H9 (cell line): ENCODE results near the gene KRTAP2-1. TPM values are rescaled to one million over a fixed set of nuclear protein-coding genes. Genes with fewer than 3 reads are reported as not detected.
"Not testable (repeated sequence)": the region's sequence is repeated elsewhere in the genome, so short reads cannot be mapped to it uniquely, and the experiment has no call there.

ENCODE experiments used
- DNase-seq: peaks from one replicate; pipeline ENCODE4 v3.0.0-alpha.2; 2017
- H2AFZ ChIP-seq: one replicate; pipeline ENCODE4 v1.6.1; 2013; ENCODE audit warnings: mild to moderate bottlenecking, low read length, control low read depth, moderate library complexity
- H2AK5ac ChIP-seq: 2 replicates; pipeline ENCODE4 v1.6.1; 2013; ENCODE audit warnings: low read length, control low read depth, mixed read lengths; ENCODE audit not compliant: insufficient read length
- H2BK120ac ChIP-seq: one replicate; pipeline ENCODE4 v1.6.1; 2013; ENCODE audit warnings: low read depth, mild to moderate bottlenecking, low read length, control low read depth, inconsistent platforms; ENCODE audit not compliant: poor library complexity, severe bottlenecking
- H2BK12ac ChIP-seq: 2 replicates; pipeline ENCODE4 v1.6.1; 2013; ENCODE audit warnings: low read length, control low read depth, mixed read lengths, low read depth; ENCODE audit not compliant: insufficient read length
- H2BK15ac ChIP-seq: 2 replicates; pipeline ENCODE4 v1.6.1; 2013; ENCODE audit warnings: low read depth, low read length, control low read depth
- H2BK20ac ChIP-seq: one replicate; pipeline ENCODE4 v1.6.1; 2013; ENCODE audit warnings: low read depth, mild to moderate bottlenecking, low read length, control low read depth, inconsistent platforms; ENCODE audit not compliant: poor library complexity, severe bottlenecking
- H2BK5ac ChIP-seq: 2 replicates; pipeline ENCODE4 v1.6.1; 2013; ENCODE audit warnings: low read length, control low read depth, mixed read lengths; ENCODE audit not compliant: insufficient read length
- H3K14ac ChIP-seq: 2 replicates; pipeline ENCODE4 v1.6.1; 2013; ENCODE audit warnings: low read length, control low read depth; ENCODE audit not compliant: insufficient read depth
- H3K18ac ChIP-seq: 2 replicates; pipeline ENCODE4 v1.6.1; 2013; ENCODE audit warnings: low read depth, mild to moderate bottlenecking, mixed read lengths, low read length, control low read depth; ENCODE audit not compliant: insufficient read length
- H3K23ac ChIP-seq: 2 replicates; pipeline ENCODE4 v1.6.1; 2013; ENCODE audit warnings: low read length, control low read depth, mixed read lengths, low read depth; ENCODE audit not compliant: insufficient read length
- H3K23me2 ChIP-seq: 2 replicates; pipeline ENCODE4 v1.6.1; 2013; ENCODE audit warnings: low read depth, mild to moderate bottlenecking, mixed read lengths, low read length, control low read depth; ENCODE audit not compliant: insufficient read length, poor library complexity, severe bottlenecking
- H3K27ac ChIP-seq: 2 replicates; pipeline ENCODE4 v1.5.1; 2013; ENCODE audit warnings: low read length, control low read depth, mixed read lengths, low read depth; ENCODE audit not compliant: insufficient read length
- H3K27me3 ChIP-seq: 2 replicates; pipeline ENCODE4 v1.6.1; 2013; ENCODE audit warnings: low read length, control low read depth, inconsistent platforms; ENCODE audit not compliant: insufficient read depth
- H3K4ac ChIP-seq: 2 replicates; pipeline ENCODE4 v1.6.1; 2013; ENCODE audit warnings: low read depth, mild to moderate bottlenecking, control low read depth, inconsistent platforms, low read length, moderate library complexity
- H3K4me1 ChIP-seq: 2 replicates; pipeline ENCODE4 v1.6.1; 2013; ENCODE audit warnings: low read length, control low read depth, inconsistent platforms; ENCODE audit not compliant: insufficient read depth
- H3K4me2 ChIP-seq: 2 replicates; pipeline ENCODE4 v1.6.1; 2013; ENCODE audit warnings: low read length, control low read depth, mixed read lengths; ENCODE audit not compliant: insufficient read length, insufficient read depth
- H3K56ac ChIP-seq: 2 replicates; pipeline ENCODE4 v1.6.1; 2013; ENCODE audit warnings: low read depth, mild to moderate bottlenecking, mixed read lengths, low read length, control low read depth; ENCODE audit not compliant: insufficient read length
- H3K79me1 ChIP-seq: 2 replicates; pipeline ENCODE4 v1.6.1; 2013; ENCODE audit warnings: low read depth, mild to moderate bottlenecking, moderate library complexity, low read length, control low read depth, inconsistent platforms; ENCODE audit not compliant: insufficient read depth, poor library complexity, severe bottlenecking
- H3K79me2 ChIP-seq: 2 replicates; pipeline ENCODE4 v1.6.1; 2013; ENCODE audit warnings: low read length, control low read depth, inconsistent platforms; ENCODE audit not compliant: insufficient read depth
- H3K9ac ChIP-seq: 2 replicates; pipeline ENCODE4 v1.6.1; 2013; ENCODE audit warnings: low read length, control low read depth, mixed read lengths; ENCODE audit not compliant: insufficient read length; ENCODE audit errors: extremely low read depth
- H3K9me3 ChIP-seq: one replicate; pipeline ENCODE4 v1.6.1; 2013; ENCODE audit warnings: low read depth, low read length, inconsistent platforms; ENCODE audit not compliant: control insufficient read depth
- H3T11ph ChIP-seq: one replicate; pipeline ENCODE4 v1.6.1; 2013; ENCODE audit warnings: mild to moderate bottlenecking, low read length, control low read depth, inconsistent platforms
- H4K20me1 ChIP-seq: one replicate; pipeline ENCODE4 v1.6.1; 2013; ENCODE audit not compliant: control insufficient read depth, insufficient read length, insufficient read depth
- H4K5ac ChIP-seq: 2 replicates; pipeline ENCODE4 v1.6.1; 2013; ENCODE audit warnings: low read depth, mild to moderate bottlenecking, mixed read lengths, low read length, control low read depth; ENCODE audit not compliant: insufficient read length
- H4K8ac ChIP-seq: replicated peaks from 2 replicates; pipeline ENCODE4 v1.6.1; 2013; ENCODE audit warnings: low read length, control low read depth, mixed read lengths, low read depth; ENCODE audit not compliant: insufficient read length
- H4K91ac ChIP-seq: 2 replicates; pipeline ENCODE4 v1.6.1; 2013; ENCODE audit warnings: low read depth, mild to moderate bottlenecking, moderate library complexity, mixed read lengths, low read length, control low read depth; ENCODE audit not compliant: insufficient read length
- H3K27ac Mint-ChIP-seq, 3 experiments: 2 replicates in 2 of 3; 3 replicates in 1 of 3; pipeline ENCODE4 v1.8.0; 2020 to 2021; ENCODE audit warnings: mixed read lengths in 3 of 3, mild to moderate bottlenecking in 1 of 3, moderate library complexity in 1 of 3
- H3K27me3 Mint-ChIP-seq: 2 replicates; pipeline ENCODE4 v1.8.0; 2021; ENCODE audit warnings: low read depth, mild to moderate bottlenecking, moderate library complexity, mixed read lengths
- H3K36me3 Mint-ChIP-seq, 3 experiments: 2 replicates in 2 of 3; 3 replicates in 1 of 3; pipeline ENCODE4 v1.8.0; 2020 to 2021; ENCODE audit warnings: low read depth in 3 of 3, mixed read lengths in 3 of 3; ENCODE audit not compliant: insufficient read depth in 1 of 3
- H3K4me1 Mint-ChIP-seq, 2 experiments: 2 replicates each; pipeline ENCODE4 v1.8.0; 2020; ENCODE audit warnings: mixed read lengths in 2 of 2
- H3K4me3 Mint-ChIP-seq, 2 experiments: 2 replicates in 1 of 2; 3 replicates in 1 of 2; pipeline ENCODE4 v1.8.0; 2020 to 2021; ENCODE audit warnings: mild to moderate bottlenecking in 2 of 2, mixed read lengths in 2 of 2, moderate library complexity in 1 of 2
- H3K9me3 Mint-ChIP-seq, 2 experiments: 2 replicates in 1 of 2; 3 replicates in 1 of 2; pipeline ENCODE4 v1.8.0; 2020; ENCODE audit warnings: mild to moderate bottlenecking in 2 of 2, mixed read lengths in 2 of 2, moderate library complexity in 1 of 2
- CTCF ChIP-seq: fragments of 200-600 bp; sonication (generic); conservative IDR thresholded peaks from 3 replicates; pipeline ENCODE4 v1.8.0; 2021; ENCODE audit warnings: antibody characterized with exemption, mild to moderate bottlenecking
- WGBS: extraction: QIAGEN DNeasy Blood & Tissue Kit; methylation state at CpG from one replicate; pipeline ENCODE4 v1.1.7; 2013; ENCODE audit warnings: missing lambda C conversion rate, low lambda C conversion rate, mixed read lengths; ENCODE audit not compliant: insufficient read length; ENCODE audit errors: extremely low coverage; 5-methylcytosine and 5-hydroxymethylcytosine counted together
- total RNA-seq: library from RNA; stranded (reverse); gene quantifications from 2 replicates; pipeline ENCODE4 v1.2.1, GENCODE V29; 2021

Gene KRTAP2-1
- total RNA-seq, 1 experiment from 2014 or later, result not detected

GRCh38 chr17:41065829-41066624, 18.9 kb upstream of the KRTAP2-1 start, which contains the start of gene KRTAP2-4:
KRTAP2-4 (minus strand) TSS chr17:41065879; CDS start chr17:41065845, 34 bp downstream.
- Histone ChIP-seq H2AK5ac (no peak within 1 kb of the TSS), H3T11ph (no peak within 1 kb of the TSS), H3K79me2 (no peaks in the 10 kb centered on the region), H2BK5ac (no peak within 1 kb of the TSS), H3K27ac (no peak within 1 kb of the TSS), H3K9me3 (no peaks in the 10 kb centered on the region), H4K5ac (no peak within 1 kb of the TSS), H3K23ac (no peak within 1 kb of the TSS), H2BK15ac (no peak within 1 kb of the TSS), H3K56ac (no peak within 1 kb of the TSS), H2BK120ac (no peak within 1 kb of the TSS), H3K27me3 (no peaks in the 10 kb centered on the region), H2BK20ac (no peak within 1 kb of the TSS), H3K79me1 (no peaks in the 10 kb centered on the region), H3K4ac (no peak within 1 kb of the TSS), H3K9ac (no peak within 1 kb of the TSS), H4K91ac (no peak within 1 kb of the TSS), H3K4me2 (no peak within 1 kb of the TSS), H4K20me1 (no peaks in the 10 kb centered on the region), H3K4me1 (no peaks in the 10 kb centered on the region), H4K8ac (no peak within 1 kb of the TSS), H3K14ac (no peak within 1 kb of the TSS), H3K23me2 (no peaks in the 10 kb centered on the region), H3K18ac (no peak within 1 kb of the TSS), H2BK12ac (no peak within 1 kb of the TSS), H2AFZ (no peak within 1 kb of the TSS)
- no peaks in the 10 kb centered on the region for H3K27me3 Mint-ChIP-seq
- H3K9me3 Mint-ChIP-seq, result no peaks in the 10 kb centered on the region
- no peak within 1 kb of the TSS for H3K27ac Mint-ChIP-seq
- no peak for DNase-seq
- H3K36me3 Mint-ChIP-seq, result no peaks in the 10 kb centered on the region
- WGBS, result no CpG with 5 or more reads among the region's 6 CpGs
- H3K4me1 Mint-ChIP-seq, result 0 out of 4 replicates have a peak, but pooled peaks cover 0 to 5% of the 10 kb centered on the region in 2 experiments
- no peak within 1 kb of the TSS for H3K4me3 Mint-ChIP-seq
- TF ChIP-seq CTCF, result no peak

GRCh38 chr17:41065016-41065689, 18.0 kb upstream of the KRTAP2-1 start:
- not testable (repeated sequence) for H3K79me1 ChIP-seq, H3K27me3 Mint-ChIP-seq, H3K23ac ChIP-seq, H3K9me3 Mint-ChIP-seq, H3K56ac ChIP-seq, H2BK12ac ChIP-seq, DNase-seq, H3K27ac Mint-ChIP-seq, H3K79me2 ChIP-seq, H3K23me2 ChIP-seq, H3K27ac ChIP-seq, H3K4me2 ChIP-seq, H3K9me3 ChIP-seq, H2AK5ac ChIP-seq, H3T11ph ChIP-seq, H2BK20ac ChIP-seq, H4K20me1 ChIP-seq, H2BK120ac ChIP-seq, H4K8ac ChIP-seq, H2BK15ac ChIP-seq, H2BK5ac ChIP-seq, H3K9ac ChIP-seq, H3K4ac ChIP-seq, H3K18ac ChIP-seq, H4K91ac ChIP-seq, H3K4me3 Mint-ChIP-seq, H3K27me3 ChIP-seq, H3K36me3 Mint-ChIP-seq, H2AFZ ChIP-seq, H3K4me1 Mint-ChIP-seq, H3K4me1 ChIP-seq, H4K5ac ChIP-seq, H3K14ac ChIP-seq
- WGBS, result no CpG with 5 or more reads among the region's 16 CpGs
